Measurements from ENCODE around the gene EMC10.
A peak's percentile ranks its signal among the peaks of the same experiment; 100 is the strongest.

The EMC10 gene

DNA sequence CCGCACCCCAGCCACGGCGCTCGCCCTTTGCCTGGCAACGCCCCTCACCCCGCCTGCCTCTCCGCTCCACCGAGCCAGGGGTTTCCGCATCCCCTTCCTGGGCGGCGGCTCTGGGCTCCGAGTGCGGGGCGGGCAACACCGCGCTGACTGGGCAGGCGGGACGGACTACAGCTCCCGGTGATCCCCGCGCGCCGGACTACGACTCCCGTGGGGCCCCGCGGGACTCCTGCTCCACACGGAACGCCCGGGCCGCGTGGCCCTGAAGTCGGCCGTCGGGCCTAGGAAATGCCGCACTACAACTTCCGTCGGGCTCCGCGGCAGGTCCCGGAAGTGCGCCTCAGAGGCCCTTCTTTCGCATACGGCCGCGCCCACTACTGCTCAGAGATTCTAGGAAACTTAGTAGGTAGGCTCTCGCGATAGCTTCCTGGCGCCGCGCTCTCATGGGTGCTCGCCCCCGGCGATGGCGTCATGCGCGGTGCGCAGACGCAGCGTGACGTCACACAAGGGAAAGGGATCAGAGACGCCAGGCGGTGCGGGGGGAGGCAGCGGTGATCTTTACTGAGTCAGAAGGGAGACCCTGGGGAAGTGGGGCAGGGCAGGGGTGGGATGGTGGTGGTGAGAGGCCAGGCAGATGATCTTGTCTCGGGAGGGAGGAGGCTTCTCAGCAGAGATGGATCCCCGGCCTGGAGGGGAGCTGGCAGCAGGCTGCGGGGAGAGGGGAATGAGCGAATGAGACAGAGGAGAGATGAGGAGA is 34.9 kb downstream of the EMC10 start, which contains the start of gene JOSD2 (continued):
- TF ChIP-seq, protein P1, sequence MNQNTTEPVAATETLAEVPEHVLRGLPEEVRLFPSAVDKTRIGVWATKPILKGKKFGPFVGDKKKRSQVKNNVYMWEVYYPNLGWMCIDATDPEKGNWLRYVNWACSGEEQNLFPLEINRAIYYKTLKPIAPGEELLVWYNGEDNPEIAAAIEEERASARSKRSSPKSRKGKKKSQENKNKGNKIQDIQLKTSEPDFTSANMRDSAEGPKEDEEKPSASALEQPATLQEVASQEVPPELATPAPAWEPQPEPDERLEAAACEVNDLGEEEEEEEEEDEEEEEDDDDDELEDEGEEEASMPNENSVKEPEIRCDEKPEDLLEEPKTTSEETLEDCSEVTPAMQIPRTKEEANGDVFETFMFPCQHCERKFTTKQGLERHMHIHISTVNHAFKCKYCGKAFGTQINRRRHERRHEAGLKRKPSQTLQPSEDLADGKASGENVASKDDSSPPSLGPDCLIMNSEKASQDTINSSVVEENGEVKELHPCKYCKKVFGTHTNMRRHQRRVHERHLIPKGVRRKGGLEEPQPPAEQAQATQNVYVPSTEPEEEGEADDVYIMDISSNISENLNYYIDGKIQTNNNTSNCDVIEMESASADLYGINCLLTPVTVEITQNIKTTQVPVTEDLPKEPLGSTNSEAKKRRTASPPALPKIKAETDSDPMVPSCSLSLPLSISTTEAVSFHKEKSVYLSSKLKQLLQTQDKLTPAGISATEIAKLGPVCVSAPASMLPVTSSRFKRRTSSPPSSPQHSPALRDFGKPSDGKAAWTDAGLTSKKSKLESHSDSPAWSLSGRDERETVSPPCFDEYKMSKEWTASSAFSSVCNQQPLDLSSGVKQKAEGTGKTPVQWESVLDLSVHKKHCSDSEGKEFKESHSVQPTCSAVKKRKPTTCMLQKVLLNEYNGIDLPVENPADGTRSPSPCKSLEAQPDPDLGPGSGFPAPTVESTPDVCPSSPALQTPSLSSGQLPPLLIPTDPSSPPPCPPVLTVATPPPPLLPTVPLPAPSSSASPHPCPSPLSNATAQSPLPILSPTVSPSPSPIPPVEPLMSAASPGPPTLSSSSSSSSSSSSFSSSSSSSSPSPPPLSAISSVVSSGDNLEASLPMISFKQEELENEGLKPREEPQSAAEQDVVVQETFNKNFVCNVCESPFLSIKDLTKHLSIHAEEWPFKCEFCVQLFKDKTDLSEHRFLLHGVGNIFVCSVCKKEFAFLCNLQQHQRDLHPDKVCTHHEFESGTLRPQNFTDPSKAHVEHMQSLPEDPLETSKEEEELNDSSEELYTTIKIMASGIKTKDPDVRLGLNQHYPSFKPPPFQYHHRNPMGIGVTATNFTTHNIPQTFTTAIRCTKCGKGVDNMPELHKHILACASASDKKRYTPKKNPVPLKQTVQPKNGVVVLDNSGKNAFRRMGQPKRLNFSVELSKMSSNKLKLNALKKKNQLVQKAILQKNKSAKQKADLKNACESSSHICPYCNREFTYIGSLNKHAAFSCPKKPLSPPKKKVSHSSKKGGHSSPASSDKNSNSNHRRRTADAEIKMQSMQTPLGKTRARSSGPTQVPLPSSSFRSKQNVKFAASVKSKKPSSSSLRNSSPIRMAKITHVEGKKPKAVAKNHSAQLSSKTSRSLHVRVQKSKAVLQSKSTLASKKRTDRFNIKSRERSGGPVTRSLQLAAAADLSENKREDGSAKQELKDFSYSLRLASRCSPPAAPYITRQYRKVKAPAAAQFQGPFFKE (tag by site-specific recombination; IDR thresholded peaks at IDR 0.05; ENCODE audit: borderline replicate concordance): no peak
- TF ChIP-seq ZNF548 (tag by site-specific recombination; IDR thresholded peaks at IDR 0.05) (no peak), SP2 (tag by site-specific recombination; IDR thresholded peaks at IDR 0.05) (peak; percentile 82), ZNF175 (tag by site-specific recombination; IDR thresholded peaks at IDR 0.05) (no peak), ZNF266 (tag by site-specific recombination; IDR thresholded peaks at IDR 0.05; ENCODE audit: low read depth) (no peak), ZFP3 (tag by site-specific recombination; IDR thresholded peaks at IDR 0.05; ENCODE audit: low read depth) (no peak), GLIS2 (tag by site-specific recombination; IDR thresholded peaks at IDR 0.05) (peak; percentile 77), ZBTB21 (tag by site-specific recombination; IDR thresholded peaks at IDR 0.05) (peak; percentile 100), KLF7 (tag by site-specific recombination; IDR thresholded peaks at IDR 0.05; ENCODE audit: borderline replicate concordance) (peak; percentile 43; the same call in 1 of the 2 replicates), ZNF274 (IDR thresholded peaks at IDR 0.05; ENCODE audit: low read length) (no peak), ZNF274 (tag by site-specific recombination; IDR thresholded peaks at IDR 0.05; ENCODE audit: borderline replicate concordance) (no peak), ZNF169 (tag by site-specific recombination; IDR thresholded peaks at IDR 0.05) (no peak), ZNF48 (tag by site-specific recombination; IDR thresholded peaks at IDR 0.05) (no peak), ZNF76 (tag by site-specific recombination; IDR thresholded peaks at IDR 0.05; ENCODE audit: borderline replicate concordance, low read depth) (peak; percentile 99)
- TF ChIP-seq, protein P2, sequence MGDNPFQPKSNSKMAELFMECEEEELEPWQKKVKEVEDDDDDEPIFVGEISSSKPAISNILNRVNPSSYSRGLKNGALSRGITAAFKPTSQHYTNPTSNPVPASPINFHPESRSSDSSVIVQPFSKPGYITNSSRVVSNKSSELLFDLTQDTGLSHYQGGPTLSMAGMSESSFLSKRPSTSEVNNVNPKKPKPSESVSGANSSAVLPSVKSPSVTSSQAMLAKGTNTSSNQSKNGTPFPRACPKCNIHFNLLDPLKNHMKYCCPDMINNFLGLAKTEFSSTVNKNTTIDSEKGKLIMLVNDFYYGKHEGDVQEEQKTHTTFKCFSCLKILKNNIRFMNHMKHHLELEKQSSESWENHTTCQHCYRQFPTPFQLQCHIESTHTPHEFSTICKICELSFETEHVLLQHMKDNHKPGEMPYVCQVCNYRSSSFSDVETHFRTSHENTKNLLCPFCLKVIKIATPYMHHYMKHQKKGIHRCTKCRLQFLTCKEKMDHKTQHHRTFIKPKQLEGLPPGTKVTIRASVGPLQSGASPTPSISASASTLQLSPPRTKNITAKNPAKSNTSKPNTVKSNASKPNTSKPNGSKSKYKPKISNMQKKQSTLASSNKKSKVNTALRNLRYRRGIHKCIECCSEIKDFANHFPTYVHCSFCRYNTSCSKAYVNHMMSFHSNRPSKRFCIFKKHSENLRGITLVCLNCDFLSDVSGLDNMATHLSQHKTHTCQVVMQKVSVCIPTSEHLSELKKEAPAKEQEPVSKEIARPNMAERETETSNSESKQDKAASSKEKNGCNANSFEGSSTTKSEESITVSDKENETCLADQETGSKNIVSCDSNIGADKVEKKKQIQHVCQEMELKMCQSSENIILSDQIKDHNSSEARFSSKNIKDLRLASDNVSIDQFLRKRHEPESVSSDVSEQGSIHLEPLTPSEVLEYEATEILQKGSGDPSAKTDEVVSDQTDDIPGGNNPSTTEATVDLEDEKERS (tag by site-specific recombination; IDR thresholded peaks at IDR 0.05): peak; percentile 66; the same call in 1 of the 2 replicates
- TF ChIP-seq, protein P3, sequence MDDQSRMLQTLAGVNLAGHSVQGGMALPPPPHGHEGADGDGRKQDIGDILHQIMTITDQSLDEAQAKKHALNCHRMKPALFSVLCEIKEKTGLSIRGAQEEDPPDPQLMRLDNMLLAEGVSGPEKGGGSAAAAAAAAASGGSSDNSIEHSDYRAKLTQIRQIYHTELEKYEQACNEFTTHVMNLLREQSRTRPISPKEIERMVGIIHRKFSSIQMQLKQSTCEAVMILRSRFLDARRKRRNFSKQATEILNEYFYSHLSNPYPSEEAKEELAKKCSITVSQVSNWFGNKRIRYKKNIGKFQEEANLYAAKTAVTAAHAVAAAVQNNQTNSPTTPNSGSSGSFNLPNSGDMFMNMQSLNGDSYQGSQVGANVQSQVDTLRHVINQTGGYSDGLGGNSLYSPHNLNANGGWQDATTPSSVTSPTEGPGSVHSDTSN (CRISPR knock-in tag; IDR thresholded peaks at IDR 0.05): no peak; the same call in 1 of the 2 replicates
- TF ChIP-seq, protein P4, sequence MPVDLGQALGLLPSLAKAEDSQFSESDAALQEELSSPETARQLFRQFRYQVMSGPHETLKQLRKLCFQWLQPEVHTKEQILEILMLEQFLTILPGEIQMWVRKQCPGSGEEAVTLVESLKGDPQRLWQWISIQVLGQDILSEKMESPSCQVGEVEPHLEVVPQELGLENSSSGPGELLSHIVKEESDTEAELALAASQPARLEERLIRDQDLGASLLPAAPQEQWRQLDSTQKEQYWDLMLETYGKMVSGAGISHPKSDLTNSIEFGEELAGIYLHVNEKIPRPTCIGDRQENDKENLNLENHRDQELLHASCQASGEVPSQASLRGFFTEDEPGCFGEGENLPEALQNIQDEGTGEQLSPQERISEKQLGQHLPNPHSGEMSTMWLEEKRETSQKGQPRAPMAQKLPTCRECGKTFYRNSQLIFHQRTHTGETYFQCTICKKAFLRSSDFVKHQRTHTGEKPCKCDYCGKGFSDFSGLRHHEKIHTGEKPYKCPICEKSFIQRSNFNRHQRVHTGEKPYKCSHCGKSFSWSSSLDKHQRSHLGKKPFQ (tag by site-specific recombination; IDR thresholded peaks at IDR 0.05): no peak
- TF ChIP-seq, protein P5, sequence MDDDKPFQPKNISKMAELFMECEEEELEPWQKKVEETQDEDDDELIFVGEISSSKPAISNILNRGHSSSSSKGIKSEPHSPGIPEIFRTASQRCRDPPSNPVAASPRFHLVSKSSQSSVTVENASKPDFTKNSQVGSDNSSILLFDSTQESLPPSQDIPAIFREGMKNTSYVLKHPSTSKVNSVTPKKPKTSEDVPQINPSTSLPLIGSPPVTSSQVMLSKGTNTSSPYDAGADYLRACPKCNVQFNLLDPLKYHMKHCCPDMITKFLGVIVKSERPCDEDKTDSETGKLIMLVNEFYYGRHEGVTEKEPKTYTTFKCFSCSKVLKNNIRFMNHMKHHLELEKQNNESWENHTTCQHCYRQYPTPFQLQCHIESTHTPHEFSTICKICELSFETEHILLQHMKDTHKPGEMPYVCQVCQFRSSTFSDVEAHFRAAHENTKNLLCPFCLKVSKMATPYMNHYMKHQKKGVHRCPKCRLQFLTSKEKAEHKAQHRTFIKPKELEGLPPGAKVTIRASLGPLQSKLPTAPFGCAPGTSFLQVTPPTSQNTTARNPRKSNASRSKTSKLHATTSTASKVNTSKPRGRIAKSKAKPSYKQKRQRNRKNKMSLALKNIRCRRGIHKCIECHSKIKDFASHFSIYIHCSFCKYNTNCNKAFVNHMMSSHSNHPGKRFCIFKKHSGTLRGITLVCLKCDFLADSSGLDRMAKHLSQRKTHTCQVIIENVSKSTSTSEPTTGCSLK (tag by site-specific recombination; IDR thresholded peaks at IDR 0.05): no peak
- TF ChIP-seq, protein P6, sequence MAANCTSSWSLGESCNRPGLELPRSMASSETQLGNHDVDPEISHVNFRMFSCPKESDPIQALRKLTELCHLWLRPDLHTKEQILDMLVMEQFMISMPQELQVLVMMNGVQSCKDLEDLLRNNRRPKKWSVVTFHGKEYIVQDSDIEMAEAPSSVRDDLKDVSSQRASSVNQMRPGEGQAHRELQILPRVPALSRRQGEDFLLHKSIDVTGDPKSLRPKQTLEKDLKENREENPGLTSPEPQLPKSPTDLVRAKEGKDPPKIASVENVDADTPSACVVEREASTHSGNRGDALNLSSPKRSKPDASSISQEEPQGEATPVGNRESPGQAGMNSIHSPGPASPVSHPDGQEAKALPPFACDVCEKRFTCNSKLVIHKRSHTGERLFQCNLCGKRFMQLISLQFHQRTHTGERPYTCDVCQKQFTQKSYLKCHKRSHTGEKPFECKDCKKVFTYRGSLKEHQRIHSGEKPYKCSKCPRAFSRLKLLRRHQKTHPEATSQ (tag by site-specific recombination; IDR thresholded peaks at IDR 0.05): no peak
- TF ChIP-seq, protein P7, sequence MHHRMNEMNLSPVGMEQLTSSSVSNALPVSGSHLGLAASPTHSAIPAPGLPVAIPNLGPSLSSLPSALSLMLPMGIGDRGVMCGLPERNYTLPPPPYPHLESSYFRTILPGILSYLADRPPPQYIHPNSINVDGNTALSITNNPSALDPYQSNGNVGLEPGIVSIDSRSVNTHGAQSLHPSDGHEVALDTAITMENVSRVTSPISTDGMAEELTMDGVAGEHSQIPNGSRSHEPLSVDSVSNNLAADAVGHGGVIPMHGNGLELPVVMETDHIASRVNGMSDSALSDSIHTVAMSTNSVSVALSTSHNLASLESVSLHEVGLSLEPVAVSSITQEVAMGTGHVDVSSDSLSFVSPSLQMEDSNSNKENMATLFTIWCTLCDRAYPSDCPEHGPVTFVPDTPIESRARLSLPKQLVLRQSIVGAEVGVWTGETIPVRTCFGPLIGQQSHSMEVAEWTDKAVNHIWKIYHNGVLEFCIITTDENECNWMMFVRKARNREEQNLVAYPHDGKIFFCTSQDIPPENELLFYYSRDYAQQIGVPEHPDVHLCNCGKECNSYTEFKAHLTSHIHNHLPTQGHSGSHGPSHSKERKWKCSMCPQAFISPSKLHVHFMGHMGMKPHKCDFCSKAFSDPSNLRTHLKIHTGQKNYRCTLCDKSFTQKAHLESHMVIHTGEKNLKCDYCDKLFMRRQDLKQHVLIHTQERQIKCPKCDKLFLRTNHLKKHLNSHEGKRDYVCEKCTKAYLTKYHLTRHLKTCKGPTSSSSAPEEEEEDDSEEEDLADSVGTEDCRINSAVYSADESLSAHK (tag by site-specific recombination; IDR thresholded peaks at IDR 0.05): 0 out of 2 replicates have a peak, but pooled peaks have one; percentile 45

Measured in HEK293 (cell line).